ENCODE data around the gene GALNS.
A peak's percentile ranks its signal among the peaks of the same experiment; 100 is the strongest.
"Not testable (repeated sequence)": the region's sequence is repeated elsewhere in the genome, so short reads cannot be mapped to it uniquely, and the experiment has no call there.

GALNS gene

GRCh38 chr16:88805340-88805715 is 51.4 kb downstream of the GALNS start:
- DNase-seq (ENCODE audit: low spot score): no peak

GRCh38 chr16:88804552-88805339 is 52.0 kb downstream of the GALNS start:
- DNase-seq (ENCODE audit: low spot score): no peak

DNA sequence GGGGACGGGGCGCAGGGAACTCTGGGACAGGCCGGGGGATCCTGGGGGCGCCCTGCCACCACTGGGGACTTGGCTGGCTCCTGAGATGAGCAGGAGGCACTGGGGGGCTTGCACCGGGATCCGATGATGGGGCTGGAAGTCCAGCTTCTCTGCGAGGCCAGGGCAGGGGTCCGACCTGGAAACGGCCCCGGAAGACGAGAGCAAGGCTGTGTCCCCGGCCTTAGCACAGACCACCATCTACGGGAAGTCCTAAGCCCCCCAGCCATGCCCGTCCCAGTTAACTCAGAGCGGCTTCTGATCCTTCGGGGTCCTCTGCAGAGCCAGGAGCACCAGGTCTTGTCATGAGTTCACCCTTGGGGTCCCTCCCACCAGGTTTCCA is 52.6 kb downstream of the GALNS start:
- DNase-seq (ENCODE audit: low spot score): no peak

DNA sequence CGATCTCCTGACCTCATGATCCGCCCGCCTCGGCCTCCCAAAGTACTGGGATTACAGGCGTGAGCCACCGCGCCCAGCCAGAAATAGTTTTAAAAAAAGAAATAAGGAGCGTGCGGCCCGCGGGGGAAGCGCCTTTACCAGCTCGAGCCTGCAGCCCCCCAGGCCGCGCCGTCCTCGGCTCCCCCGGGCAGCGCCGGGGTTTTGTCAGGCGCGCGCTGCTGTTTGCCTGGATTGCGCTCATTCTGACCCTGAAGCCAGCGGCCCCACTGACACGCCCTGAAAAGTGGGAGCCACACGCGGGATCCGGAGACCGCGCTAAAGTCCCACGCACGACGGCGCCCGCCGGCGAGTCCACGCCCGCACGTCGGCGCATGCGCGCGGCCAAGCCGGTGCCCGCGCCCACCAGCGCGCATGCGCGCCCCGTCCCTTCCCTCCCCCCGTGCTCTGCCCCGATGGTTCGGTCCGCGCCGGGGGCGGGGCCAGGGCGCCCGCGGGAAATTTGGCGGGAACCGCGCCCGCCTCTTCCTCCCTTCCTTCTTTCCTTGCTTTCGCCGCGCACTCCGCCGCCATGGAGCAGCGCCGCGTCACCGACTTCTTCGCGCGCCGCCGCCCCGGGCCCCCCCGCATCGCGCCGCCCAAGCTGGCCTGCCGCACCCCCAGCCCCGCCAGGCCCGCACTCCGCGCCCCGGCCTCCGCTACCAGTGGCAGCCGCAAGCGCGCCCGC is 53.3 kb downstream of the GALNS start, which contains the start of gene CDT1:
Gene CDT1, plus strand, starts transcription at position 526 of the 724 bp plus-strand sequence. Its CDS starts 43 bp downstream, at position 569.
- peak; percentile 89 for DNase-seq (ENCODE audit: low spot score)

- no peak for DNase-seq (ENCODE audit: low spot score)
Measured at GRCh38 chr16:88800277-88800592, 56.5 kb downstream of the GALNS start.

DNA sequence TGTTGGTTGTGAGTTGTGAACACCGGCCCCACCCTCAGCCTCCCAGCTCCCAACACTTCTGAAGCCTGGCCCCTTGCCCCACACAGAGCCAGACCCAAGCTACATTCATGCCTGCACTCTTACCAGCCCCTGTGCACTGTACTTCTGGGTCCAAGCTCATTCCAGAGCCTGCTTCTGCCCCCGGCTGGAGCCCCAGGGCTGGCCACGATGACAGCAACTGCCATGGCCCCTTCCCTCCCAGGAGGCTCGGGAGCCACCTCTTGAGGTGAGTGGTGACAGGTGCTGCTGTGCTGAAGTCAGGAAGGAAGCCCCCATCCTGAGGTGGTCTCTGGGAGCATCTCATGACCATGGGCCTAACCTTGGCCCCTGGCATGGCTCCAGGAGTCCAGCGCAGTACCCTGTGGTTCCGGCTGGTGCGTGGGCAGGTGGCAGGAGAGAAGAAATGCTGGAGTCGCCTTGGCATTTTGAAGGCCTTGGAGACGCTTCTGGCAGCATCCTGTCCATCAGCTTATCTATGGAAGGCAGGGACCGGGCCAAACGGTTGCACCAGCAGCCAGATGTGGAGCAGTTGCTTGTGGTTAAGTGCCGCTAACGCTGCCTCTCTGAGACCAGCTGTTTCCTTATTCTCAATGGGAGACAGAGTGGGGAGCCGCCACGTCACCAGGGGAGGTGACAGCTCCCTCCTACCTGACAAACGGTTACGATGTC is 57.0 kb downstream of the GALNS start:
- no peak for DNase-seq (ENCODE audit: low spot score)

DNA sequence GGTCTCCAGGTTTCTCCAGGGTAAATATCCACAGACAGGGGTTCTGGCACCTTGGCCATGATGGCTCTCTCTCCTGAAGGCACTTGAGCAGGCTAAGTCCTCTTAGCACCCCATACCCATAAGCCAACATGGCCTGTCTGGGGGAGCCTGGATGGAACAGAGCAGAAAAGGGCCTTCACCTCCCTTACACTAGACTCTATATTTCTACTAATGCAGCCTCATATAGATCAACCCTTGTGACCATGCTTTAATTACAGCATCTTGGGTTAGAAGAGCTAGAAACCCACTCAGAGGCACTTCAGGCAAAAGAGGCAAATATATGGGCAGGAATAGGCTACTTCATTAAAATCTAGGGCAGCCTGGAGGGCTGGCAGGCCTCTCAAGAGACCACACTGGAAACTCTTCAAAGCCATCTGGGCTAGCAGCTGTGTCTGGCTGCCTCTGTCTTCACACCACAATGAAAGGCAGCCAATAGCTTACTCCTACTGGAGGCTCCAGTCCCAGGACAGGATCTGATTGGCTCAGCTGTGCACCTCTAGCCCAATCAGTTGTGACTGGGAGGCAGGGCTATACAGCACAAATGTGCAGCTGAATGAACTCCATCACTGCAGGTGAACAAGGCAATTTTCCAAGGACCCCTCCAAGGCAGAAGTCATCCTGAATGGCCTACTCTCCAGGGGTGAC is 57.8 kb downstream of the GALNS start:
- DNase-seq (ENCODE audit: low spot score): no peak

- DNase-seq (ENCODE audit: low spot score): no peak
Measured at GRCh38 chr16:88798073-88798472, 58.7 kb downstream of the GALNS start.

DNA sequence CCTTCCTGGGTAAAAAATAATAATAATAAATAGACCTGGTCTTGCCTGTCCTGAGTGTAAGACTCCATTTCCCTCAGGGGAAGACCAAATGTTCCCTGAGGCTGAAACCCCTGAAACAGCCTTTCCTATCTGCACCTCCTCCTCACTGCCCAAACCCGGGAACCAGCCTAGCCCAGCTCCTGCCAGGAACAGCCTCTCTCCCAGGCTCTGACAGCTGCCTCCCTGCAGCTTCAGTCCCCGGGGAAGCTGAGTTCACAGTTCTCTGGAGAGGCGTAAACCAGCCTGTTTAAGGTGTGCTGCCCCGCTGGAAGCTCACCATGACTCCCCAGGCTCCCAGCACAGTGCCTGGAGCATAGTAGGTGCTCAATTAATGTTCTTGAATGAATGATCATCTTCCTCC is 60.5 kb downstream of the GALNS start:
- DNase-seq (ENCODE audit: low spot score): no peak

DNA sequence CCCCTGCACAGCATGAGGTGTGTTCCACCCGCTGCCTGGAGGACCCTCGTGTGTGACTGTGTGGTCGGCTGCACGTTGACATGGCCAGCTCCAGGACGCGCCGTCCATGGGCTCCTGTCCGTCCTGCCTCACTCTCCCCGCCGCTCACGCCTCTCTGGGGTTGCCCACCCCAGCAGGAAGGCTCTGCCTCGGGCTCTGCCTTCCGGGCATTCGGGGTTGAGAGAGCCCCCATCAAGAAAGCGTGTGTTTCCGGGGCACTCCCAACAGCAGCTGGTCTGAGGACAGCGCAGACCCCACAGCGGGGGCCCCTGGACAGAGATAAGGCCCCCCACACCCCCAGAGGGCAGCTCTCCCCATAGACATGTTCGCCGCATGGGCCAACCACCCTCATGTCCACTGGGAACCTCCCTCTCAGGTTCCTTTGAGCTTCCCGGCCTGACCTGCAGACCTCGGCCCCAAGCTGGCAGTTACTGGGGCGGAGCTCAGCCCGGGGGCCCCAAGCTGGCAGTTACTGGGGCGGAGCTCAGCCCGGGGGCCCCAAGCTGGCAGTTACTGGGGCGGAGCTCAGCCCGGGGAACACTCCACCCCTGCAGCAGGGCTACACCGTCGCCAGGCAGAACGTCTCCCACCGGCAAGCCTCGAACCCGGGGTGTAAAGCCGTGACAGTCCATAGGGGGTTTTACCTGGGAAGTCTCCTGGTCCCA is 63.3 kb downstream of the GALNS start:
- no peak for DNase-seq (ENCODE audit: low spot score)

DNA sequence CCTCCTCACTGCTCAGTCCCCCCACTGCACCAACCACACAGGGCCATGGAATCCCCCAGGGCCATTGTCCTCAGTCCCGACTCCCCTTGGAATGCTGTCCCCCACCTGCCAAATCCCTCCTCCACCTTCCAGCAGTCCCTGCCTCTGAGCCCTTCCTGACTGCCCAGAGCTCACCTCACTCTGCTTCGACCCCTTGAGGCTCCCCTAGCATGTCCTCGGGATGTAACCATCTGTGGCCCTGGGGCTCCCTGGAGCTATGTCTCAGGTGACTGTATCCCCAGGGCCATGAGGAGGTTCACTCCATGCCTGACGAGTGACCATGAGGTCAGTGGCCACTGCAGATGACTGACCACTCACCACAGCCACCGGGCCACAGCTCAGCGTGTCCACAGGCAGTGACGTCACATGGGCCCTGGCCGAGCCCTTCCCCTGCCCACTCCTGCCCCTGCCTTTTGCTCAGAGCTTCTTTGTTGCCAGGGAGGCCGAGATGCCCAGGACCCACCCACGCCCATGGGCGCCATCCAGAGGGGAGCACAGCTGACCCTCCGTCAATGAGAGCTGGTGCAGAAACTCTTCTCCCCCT is 64.0 kb downstream of the GALNS start:
- no peak for DNase-seq (ENCODE audit: low spot score)

DNA sequence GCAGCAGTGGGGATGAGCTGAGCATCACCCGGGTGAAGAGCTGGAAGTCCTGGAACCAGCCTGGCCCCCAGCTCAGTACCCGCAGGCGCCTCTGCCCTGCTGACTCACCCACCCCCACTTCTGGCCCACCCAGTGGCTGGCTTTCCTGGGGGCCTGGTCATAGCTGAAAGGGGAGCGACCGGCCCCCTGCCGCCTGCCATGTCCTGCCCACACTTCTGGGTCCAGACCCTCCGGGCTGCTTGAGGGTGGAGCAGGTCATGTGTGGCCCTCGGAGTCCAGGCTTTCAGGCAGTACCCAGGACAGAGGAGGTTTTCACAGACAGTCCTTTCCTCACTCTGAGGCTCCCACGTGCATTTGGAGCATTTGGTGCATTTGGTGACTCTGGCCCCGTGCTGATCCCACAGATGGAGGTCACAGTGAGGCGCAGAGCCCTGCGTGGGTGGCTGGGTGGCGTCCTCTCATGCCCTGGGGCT is 64.6 kb downstream of the GALNS start:
- no peak for DNase-seq (ENCODE audit: low spot score)

GRCh38 chr16:88790312-88791211 is 66.2 kb downstream of the GALNS start:
- no peak for DNase-seq (ENCODE audit: low spot score)

DNA sequence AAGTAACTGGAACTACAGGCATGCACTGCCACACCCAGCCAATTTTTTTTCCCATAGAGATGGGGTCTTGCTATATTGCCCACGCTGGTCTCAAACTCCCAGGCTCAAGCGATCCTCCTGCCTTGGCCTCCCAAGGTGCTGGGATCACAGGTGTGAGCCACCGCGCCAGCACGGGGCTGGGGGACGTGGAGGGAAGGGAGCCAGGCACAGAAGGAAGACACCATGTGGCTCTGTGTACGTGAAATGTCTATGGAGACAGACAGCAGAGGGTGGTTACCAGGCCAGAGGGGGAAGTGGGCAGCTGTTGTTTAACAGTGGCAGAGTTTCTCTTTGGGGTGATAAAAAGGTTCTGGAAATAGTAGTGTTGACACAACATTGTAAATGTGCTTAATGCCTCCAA is 67.2 kb downstream of the GALNS start:
- no peak for DNase-seq (ENCODE audit: low spot score)

GRCh38 chr16:88788749-88789148 is 68.0 kb downstream of the GALNS start:
- not testable (repeated sequence) for DNase-seq (ENCODE audit: low spot score)

GRCh38 chr16:88787579-88788314 is 69.0 kb downstream of the GALNS start:
- DNase-seq (ENCODE audit: low spot score): no peak

GRCh38 chr16:88785106-88785924 is 71.4 kb downstream of the GALNS start, which contains the start of gene PIEZO1:
Gene PIEZO1, minus strand, starts transcription at chr16:88785220. Its CDS starts 256 bp downstream, at chr16:88784964.
- DNase-seq (ENCODE audit: low spot score): no peak

- DNase-seq (ENCODE audit: low spot score): no peak
Measured at GRCh38 chr16:88784856-88785105, 72.0 kb downstream of the GALNS start.
